Right atrium auricular region (tissue), 2 donors: ENCODE results near the gene CT45A7. TPM values are rescaled to one million over a fixed set of nuclear protein-coding genes. Genes with fewer than 3 reads are reported as not detected.
"Not testable (repeated sequence)": the region's sequence is repeated elsewhere in the genome, so short reads cannot be mapped to it uniquely, and the experiment has no call there.

ENCODE experiments used
- DNase-seq: peaks from one replicate; pipeline ENCODE4 v3.0.0-alpha.2; 2019; ENCODE audit warnings: low spot score
- H3K27ac ChIP-seq, 2 donors: fragments of 200-600 bp; sonication (generic); 1 replicate in 1 of 2; 2 replicates in 1 of 2; pipeline ENCODE4 v1.5.1; 2016 to 2019
- H3K27me3 ChIP-seq, 2 donors: fragments of 200-600 bp; sonication (generic); one replicate each; pipeline versions ENCODE4 v1.5.1 to v1.6.0; 2017 to 2019
- H3K36me3 ChIP-seq: fragments of 200-600 bp; sonication (generic); one replicate; pipeline ENCODE4 v1.5.1; 2016
- H3K4me1 ChIP-seq, 2 donors: fragments of 200-600 bp; sonication (generic); one replicate each; pipeline versions ENCODE4 v1.5.1 to v1.6.0; 2017 to 2019
- H3K4me3 ChIP-seq, 2 donors: fragments of 200-600 bp; sonication (generic); 1 replicate in 1 of 2; 2 replicates in 1 of 2; pipeline ENCODE4 v1.5.1; 2017 to 2019; ENCODE audit warnings: mild to moderate bottlenecking in 1 of 2, moderate library complexity in 1 of 2
- H3K9me3 ChIP-seq, 2 donors: fragments of 200-600 bp; sonication (generic); one replicate each; pipeline ENCODE4 v1.5.1; 2019
- total RNA-seq, 2 donors: library from RNA; depleted of rRNA; stranded (reverse); fragments of >200 nt; gene quantifications; one replicate each; pipeline ENCODE4 v1.1.0, GENCODE V29; 2016

The CT45A7 gene
- not detected for total RNA-seq

- not testable (repeated sequence) for H3K27ac ChIP-seq, H3K4me1 ChIP-seq, DNase-seq, H3K9me3 ChIP-seq, H3K27me3 ChIP-seq, H3K36me3 ChIP-seq, H3K4me3 ChIP-seq
Observed at GRCh38 chrX:135837180-135837579, at the start of gene CT45A7. CT45A7 (minus strand) TSS chrX:135837280; CDS start chrX:135833533, 3,747 bp downstream.

GRCh38 chrX:135882741-135883140, 45.7 kb upstream of the CT45A7 start:
- H3K4me1 ChIP-seq, DNase-seq, H3K27me3 ChIP-seq, H3K36me3 ChIP-seq, H3K4me3 ChIP-seq, H3K27ac ChIP-seq, H3K9me3 ChIP-seq: not testable (repeated sequence)

- not testable (repeated sequence) for DNase-seq, H3K4me1 ChIP-seq, H3K9me3 ChIP-seq, H3K27ac ChIP-seq, H3K27me3 ChIP-seq, H3K36me3 ChIP-seq, H3K4me3 ChIP-seq
Observed at GRCh38 chrX:135871712-135872111, 34.6 kb upstream of the CT45A7 start, which contains the start of gene CT45A9. CT45A9 (minus strand) TSS chrX:135871812; CDS start chrX:135868061, 3,751 bp downstream.

GRCh38 chrX:135854438-135854837, 17.4 kb upstream of the CT45A7 start, which contains the start of gene CT45A8:
CT45A8 (minus strand) TSS chrX:135854538; CDS start chrX:135850783, 3,755 bp downstream.
- H3K4me1 ChIP-seq, H3K4me3 ChIP-seq, H3K9me3 ChIP-seq, DNase-seq, H3K36me3 ChIP-seq, H3K27me3 ChIP-seq, H3K27ac ChIP-seq: not testable (repeated sequence)

- not testable (repeated sequence) for H3K27me3 ChIP-seq, H3K4me3 ChIP-seq, H3K36me3 ChIP-seq, DNase-seq, H3K4me1 ChIP-seq, H3K27ac ChIP-seq, H3K9me3 ChIP-seq
Observed at GRCh38 chrX:135819912-135820311, 17.2 kb downstream of the CT45A7 start, which contains the start of gene CT45A2. CT45A2 (minus strand) TSS chrX:135820012; CDS start chrX:135816265, 3,747 bp downstream.

GRCh38 chrX:135802687-135803086, 34.4 kb downstream of the CT45A7 start, which contains the start of gene CT45A6:
CT45A6 (minus strand) TSS chrX:135802787; CDS start chrX:135798993, 3,794 bp downstream.
- H3K4me1 ChIP-seq, DNase-seq, H3K27me3 ChIP-seq, H3K36me3 ChIP-seq, H3K27ac ChIP-seq, H3K9me3 ChIP-seq, H3K4me3 ChIP-seq: not testable (repeated sequence)

- H3K4me3 ChIP-seq, H3K27ac ChIP-seq: not testable (repeated sequence)
Observed at GRCh38 chrX:135785403-135785802, 51.7 kb downstream of the CT45A7 start, which contains the start of gene CT45A5. CT45A5 (minus strand) TSS chrX:135785503; CDS start chrX:135781729, 3,774 bp downstream.

More at GRCh38 chrX:135785403-135785802, 51.7 kb downstream of the CT45A7 start, which contains the start of gene CT45A5:
- not testable (repeated sequence) for H3K9me3 ChIP-seq, H3K36me3 ChIP-seq, H3K4me1 ChIP-seq, DNase-seq, H3K27me3 ChIP-seq

Other genes starting within 250 kb of the CT45A7 start
- gene CT45A1, start 123.6 kb downstream of the CT45A7 start, total RNA-seq = not detected
- gene CT45A3, start 69.1 kb downstream of the CT45A7 start, total RNA-seq = not detected
- gene CT45A5, start 51.8 kb downstream of the CT45A7 start, total RNA-seq = not detected
- gene CT45A6, start 34.5 kb downstream of the CT45A7 start, total RNA-seq = not detected
- gene CT45A2, start 17.3 kb downstream of the CT45A7 start, total RNA-seq = not detected
- gene CT45A8, start 17.3 kb upstream of the CT45A7 start, total RNA-seq = not detected
- gene CT45A9, start 34.5 kb upstream of the CT45A7 start, total RNA-seq = not detected
- gene CT45A10, start 56.2 kb upstream of the CT45A7 start, total RNA-seq = not detected
- gene SAGE1, start 56.4 kb upstream of the CT45A7 start, total RNA-seq = not detected
- 10 to 100 TPM; 24.0 to 27.6 TPM for gene MMGT1, start 136.7 kb upstream of the CT45A7 start, total RNA-seq
- gene SLC9A6, start 148.2 kb upstream of the CT45A7 start, total RNA-seq = 10 to 100 TPM; 16.3 to 25.8 TPM